Stimulated activated CD4-positive, alpha-beta T cell treated with anti-CD3 and anti-CD28 coated beads, Interleukin-4, amount 100 ng/mL, for 1 hour (primary cell): ENCODE data around the gene CYP4F11.
A peak's percentile ranks its signal among the peaks of the same experiment; 100 is the strongest.

ENCODE experiments used
- DNase-seq: peaks from one replicate; pipeline ENCODE4 v3.0.0-alpha.2; 2020

The CYP4F11 gene

DNA sequence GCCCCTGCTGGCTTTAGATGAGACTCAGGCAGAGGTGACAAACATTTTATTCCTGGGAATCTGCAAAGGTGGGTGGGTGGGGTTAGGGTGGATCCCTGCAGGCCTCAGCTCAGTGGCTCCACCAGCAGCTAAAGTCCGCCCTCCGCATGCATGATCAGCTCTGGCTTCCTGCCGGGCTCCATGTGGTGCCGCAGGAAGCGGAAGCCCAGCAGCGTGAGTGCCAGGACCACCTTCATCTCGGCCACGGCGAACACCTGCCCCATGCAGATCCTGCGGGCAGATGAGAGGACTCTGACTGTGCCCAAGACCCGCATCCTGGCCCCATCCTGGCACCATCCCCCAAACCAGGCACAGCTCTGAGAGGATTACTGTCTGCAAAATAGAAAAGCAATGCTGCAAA, 62.8 kb downstream of the CYP4F11 start:
- peak; percentile 2 for DNase-seq

DNA sequence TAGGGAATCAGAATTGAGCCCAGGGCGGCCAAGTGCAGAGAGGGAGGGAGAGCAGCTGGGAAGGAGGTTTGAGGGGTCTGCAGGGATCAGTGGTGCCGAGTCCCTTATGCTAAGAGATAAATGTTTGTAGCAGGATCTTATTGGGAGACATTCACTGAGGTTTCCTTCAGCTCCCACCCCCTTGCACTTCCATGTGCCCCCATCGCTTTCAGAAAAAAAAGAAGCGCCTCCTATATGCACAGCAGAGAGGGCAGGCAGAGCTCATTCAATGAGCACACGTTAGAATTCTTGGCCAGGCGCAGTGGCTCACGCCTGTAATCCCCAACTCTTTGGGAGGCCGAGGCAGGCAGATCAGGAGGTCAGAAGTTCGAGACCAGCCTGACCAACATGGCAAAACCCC, 64.5 kb downstream of the CYP4F11 start:
- DNase-seq, result no peak

DNA sequence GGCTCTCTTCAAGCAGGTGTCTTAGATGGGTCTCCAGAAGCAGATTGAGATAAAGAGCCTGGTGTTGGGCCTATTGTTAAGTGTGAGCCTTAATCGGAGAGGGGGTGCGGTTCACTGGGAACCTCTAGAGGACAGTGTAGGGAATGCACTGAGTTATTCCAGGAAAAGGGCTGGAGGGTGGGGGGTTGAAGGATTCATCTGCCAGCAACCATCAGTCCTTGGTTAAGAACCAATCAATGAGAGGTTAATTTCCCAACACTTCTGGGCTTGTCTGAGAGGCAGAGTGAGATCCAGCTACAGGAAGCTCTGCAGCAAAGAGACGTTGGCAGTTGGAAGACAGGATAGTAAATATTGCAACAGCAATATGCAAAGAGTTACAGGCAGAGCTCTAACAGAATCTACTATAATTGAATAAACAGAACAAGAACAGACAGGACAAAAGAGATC, 65.2 kb downstream of the CYP4F11 start:
- DNase-seq, result peak; percentile 23

DNA sequence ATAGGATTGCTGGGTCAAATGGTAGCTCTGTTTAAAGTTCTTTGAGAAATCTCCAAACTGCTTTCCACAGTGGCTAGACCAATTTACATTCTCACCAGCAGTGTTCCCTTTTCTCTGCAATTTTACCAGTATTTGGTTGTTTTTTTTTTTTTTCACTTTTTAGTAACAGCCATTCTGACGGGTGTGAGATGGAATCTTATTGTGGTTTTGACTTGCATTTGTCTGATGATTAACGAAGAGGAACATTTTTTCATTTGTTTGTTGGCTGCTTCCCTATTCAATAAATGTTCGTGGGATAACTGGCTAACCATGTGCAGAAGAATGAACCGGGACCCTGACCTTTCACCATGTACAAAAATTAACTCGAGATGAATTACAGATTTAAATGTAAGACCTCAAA, 67.7 kb downstream of the CYP4F11 start:
- no peak for DNase-seq

DNA sequence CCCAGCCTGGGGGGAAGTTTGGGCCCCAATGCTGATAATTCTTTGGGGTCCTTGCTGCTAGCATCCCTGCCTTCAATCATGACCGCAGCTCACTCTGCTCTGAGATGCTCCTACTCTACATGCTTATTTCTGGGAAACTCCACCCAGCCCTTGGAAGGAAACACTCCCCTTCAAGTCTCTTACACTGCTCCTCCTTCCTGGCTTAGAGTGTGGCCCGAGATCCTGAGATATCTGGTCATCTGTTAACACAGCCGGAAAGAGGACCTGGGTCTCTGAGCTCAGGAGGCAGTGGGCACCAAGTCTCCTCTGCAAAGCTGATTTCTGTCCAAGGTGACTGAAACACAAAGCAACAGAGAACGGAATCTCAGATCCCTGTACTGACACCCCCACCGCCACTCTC, 69.5 kb downstream of the CYP4F11 start:
- no peak for DNase-seq

DNA sequence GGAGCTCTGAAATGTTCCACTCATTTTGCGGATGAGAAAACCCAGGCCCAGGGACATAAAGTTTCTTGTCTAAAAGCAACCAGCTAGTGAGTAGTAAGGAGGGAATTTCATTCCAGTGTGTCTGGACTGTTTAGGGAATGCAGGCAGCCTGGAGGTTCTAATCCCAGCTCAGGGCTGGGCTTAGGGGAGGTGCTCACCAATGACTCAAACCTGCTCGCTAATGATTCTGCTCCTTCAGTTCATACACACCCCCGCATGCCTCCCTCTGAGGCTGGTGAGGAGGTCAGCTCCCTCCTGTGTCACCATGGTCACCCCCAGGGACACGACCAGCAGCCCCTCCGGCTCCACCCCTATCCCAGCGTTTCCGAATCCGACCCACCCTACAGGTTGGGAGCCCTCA, 71.1 kb downstream of the CYP4F11 start:
- DNase-seq, result no peak

DNA sequence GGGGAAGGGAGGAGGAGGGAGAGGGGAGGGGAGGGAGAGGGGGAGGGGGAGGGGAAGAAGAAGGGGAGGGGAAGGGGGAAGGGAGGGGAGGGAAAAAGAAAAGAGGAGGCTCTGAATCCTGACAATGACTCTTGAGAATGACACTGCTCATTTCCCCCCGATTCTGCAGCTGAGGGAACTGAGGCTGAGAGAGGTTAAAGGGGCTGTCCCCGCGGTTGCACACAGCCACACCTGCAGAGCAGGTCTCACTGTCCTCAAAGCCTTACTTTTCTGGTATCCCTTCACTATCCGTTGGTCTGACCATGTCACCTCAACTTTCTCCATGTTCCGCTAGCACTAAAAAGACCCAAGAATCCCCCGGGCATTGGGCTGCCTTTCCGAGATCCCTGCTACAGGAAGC, 71.9 kb downstream of the CYP4F11 start:
- no peak for DNase-seq
